ENCODE measurements around the gene CYP24A1. TPM values are rescaled to one million over a fixed set of nuclear protein-coding genes. Genes with fewer than 3 reads are reported as not detected.
A peak's percentile ranks its signal among the peaks of the same experiment; 100 is the strongest.

The CYP24A1 gene
- total and polyA plus RNA-seq, 2 of the 13 experiments (the other 11 are each of a cell fraction or from before 2014, with no cell fraction given): 9.4 to 32.7 TPM

DNA sequence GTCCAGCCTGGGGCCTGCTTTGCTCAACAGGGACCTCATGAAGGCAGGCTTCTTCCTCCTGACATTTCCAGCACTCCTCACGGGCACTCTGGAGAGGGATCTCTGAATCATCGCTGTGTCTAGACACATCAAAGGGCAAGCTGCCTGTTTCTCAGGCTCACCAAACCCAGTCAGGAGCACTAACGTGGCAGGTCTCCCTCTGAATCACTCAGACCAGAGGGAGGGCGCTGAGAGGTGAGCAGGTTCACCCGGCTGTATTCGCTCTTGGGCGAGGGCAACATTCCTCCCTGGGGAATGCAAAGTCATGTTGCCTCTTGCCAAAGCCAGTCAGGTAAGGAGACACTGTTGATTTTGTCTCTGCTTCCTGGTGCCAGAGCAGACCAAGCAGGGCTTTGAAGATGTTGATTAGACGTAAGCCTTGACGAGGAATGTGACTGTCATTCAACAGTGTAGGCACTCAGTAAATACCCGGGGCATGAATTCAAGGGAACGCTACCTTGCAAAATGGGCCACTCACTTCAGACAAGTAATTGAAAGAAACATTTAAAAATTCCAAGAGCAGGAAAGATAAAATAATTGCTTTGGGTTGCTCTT lies 50.1 kb downstream of the CYP24A1 start (continued):
- TF ChIP-seq, protein P1, sequence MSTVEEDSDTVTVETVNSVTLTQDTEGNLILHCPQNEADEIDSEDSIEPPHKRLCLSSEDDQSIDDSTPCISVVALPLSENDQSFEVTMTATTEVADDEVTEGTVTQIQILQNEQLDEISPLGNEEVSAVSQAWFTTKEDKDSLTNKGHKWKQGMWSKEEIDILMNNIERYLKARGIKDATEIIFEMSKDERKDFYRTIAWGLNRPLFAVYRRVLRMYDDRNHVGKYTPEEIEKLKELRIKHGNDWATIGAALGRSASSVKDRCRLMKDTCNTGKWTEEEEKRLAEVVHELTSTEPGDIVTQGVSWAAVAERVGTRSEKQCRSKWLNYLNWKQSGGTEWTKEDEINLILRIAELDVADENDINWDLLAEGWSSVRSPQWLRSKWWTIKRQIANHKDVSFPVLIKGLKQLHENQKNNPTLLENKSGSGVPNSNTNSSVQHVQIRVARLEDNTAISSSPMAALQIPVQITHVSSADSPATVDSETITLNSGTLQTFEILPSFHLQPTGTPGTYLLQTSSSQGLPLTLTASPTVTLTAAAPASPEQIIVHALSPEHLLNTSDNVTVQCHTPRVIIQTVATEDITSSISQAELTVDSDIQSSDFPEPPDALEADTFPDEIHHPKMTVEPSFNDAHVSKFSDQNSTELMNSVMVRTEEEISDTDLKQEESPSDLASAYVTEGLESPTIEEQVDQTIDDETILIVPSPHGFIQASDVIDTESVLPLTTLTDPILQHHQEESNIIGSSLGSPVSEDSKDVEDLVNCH (CRISPR knock-in tag; IDR thresholded peaks at IDR 0.05): no peak
- no peak for TF ChIP-seq EZH2 (conservative IDR thresholded peaks at IDR 0.05; ENCODE audit: low read depth, low read length)
- peak; percentile 84 for TF ChIP-seq NCOA1 (CRISPR knock-in tag; IDR thresholded peaks at IDR 0.05)
- peak; percentile 95 for TF ChIP-seq HMGXB3 (CRISPR knock-in tag; IDR thresholded peaks at IDR 0.05; ENCODE audit: borderline replicate concordance)
- TF ChIP-seq ZNF232 (CRISPR knock-in tag; IDR thresholded peaks at IDR 0.05; ENCODE audit: borderline replicate concordance): peak; percentile 92
- TF ChIP-seq ZNF329 (CRISPR knock-in tag; IDR thresholded peaks at IDR 0.05; ENCODE audit: low read depth): peak; percentile 18; the same call in 1 of the 2 replicates
- TF ChIP-seq RELA (CRISPR knock-in tag; IDR thresholded peaks at IDR 0.05): peak; percentile 97
- peak; percentile 96 for TF ChIP-seq PRDM10 (CRISPR knock-in tag; IDR thresholded peaks at IDR 0.05; ENCODE audit: low read depth)
- no peak; the same call in 1 of the 2 replicates for TF ChIP-seq ZFP82 (CRISPR knock-in tag; IDR thresholded peaks at IDR 0.05; ENCODE audit: borderline replicate concordance)
- TF ChIP-seq ZNF34 (CRISPR knock-in tag; IDR thresholded peaks at IDR 0.05; ENCODE audit: borderline replicate concordance): no peak
- TF ChIP-seq ZSCAN9 (CRISPR knock-in tag; IDR thresholded peaks at IDR 0.05; ENCODE audit: borderline replicate concordance): peak; percentile 95
- no peak for TF ChIP-seq PRPF4 (IDR thresholded peaks at IDR 0.05; ENCODE audit: low read depth, low read length, poor library complexity, severe bottlenecking)
- TF ChIP-seq ZNF652 (CRISPR knock-in tag; IDR thresholded peaks at IDR 0.05; ENCODE audit: borderline replicate concordance, low read depth): no peak; the same call in none of the 2 replicates
- peak; percentile 66; the same call in 1 of the 2 replicates for TF ChIP-seq KDM5B (CRISPR knock-in tag; IDR thresholded peaks at IDR 0.05; ENCODE audit: borderline replicate concordance)
- no peak; the same call in 1 of the 2 replicates for TF ChIP-seq LCORL (IDR thresholded peaks at IDR 0.05)
- peak; percentile 96 for TF ChIP-seq LCORL (CRISPR knock-in tag; IDR thresholded peaks at IDR 0.05)
- TF ChIP-seq ZC3H13 (CRISPR knock-in tag; IDR thresholded peaks at IDR 0.05): no peak
- no peak for TF ChIP-seq PHB2 (IDR thresholded peaks at IDR 0.05; ENCODE audit: partially characterized antibody)
